ENCODE measurements around the gene SPRYD3. TPM values are rescaled to one million over a fixed set of nuclear protein-coding genes. Genes with fewer than 3 reads are reported as not detected.

The SPRYD3 gene
- total RNA-seq, 1 donor: 26.8 TPM

DNA sequence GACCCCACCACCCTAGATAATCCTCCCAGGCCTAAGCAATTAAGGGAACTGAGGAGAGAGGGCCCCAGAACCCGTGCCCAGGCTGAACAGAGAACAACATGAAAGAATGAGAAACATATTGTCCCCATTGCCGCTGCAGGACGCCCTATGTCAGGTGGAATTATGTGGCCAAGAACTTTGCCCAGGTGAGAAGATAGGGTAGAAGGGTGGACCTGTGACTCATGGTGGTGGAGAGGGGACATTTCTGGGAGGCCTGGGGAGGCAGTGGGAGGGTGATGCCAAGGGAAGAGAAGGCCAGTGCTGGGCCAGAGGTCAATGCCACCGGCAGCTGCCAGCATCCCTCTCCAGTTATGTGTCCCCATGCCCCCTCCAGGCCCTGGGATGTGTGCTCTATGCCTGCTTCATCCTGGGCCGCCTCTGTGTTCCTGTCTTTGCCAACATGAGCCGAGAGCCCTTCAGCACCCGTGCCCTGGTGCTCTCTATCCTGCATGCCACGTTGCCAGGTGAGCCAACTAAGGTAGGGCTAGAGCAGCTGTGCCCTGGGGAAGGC lies 39.6 kb upstream of the SPRYD3 start:
- Histone ChIP-seq H3K4me2 (ENCODE audit: insufficient read depth, low read length) (no peak overlapping the region), H3K36me3 (ENCODE audit: insufficient read depth, low read length) (no peaks in the 10 kb centered on the region), H3K4me1 (ENCODE audit: insufficient read depth, low read length) (peaks cover 6% of the 10 kb centered on the region), H4K20me1 (ENCODE audit: insufficient read depth, low read length) (no peaks in the 10 kb centered on the region), H2AFZ (ENCODE audit: low read length) (no peak overlapping the region), H3K9me3 (ENCODE audit: low read depth, low read length) (no peaks in the 10 kb centered on the region), H3K27ac (ENCODE audit: low read depth, low read length) (no peak overlapping the region), H3K4me3 (ENCODE audit: insufficient read depth, low read length) (no peak overlapping the region), H3K27me3 (ENCODE audit: insufficient read depth, low read length) (no peaks in the 10 kb centered on the region), H3K79me2 (ENCODE audit: insufficient read depth, low read length) (no peaks in the 10 kb centered on the region)
- peak; percentile 64 for DNase-seq (ENCODE audit: insufficient read length, low spot score, missing footprints)
- TF ChIP-seq, protein P1, sequence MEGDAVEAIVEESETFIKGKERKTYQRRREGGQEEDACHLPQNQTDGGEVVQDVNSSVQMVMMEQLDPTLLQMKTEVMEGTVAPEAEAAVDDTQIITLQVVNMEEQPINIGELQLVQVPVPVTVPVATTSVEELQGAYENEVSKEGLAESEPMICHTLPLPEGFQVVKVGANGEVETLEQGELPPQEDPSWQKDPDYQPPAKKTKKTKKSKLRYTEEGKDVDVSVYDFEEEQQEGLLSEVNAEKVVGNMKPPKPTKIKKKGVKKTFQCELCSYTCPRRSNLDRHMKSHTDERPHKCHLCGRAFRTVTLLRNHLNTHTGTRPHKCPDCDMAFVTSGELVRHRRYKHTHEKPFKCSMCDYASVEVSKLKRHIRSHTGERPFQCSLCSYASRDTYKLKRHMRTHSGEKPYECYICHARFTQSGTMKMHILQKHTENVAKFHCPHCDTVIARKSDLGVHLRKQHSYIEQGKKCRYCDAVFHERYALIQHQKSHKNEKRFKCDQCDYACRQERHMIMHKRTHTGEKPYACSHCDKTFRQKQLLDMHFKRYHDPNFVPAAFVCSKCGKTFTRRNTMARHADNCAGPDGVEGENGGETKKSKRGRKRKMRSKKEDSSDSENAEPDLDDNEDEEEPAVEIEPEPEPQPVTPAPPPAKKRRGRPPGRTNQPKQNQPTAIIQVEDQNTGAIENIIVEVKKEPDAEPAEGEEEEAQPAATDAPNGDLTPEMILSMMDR (IDR thresholded peaks at IDR 0.05; ENCODE audit: extremely low read depth, low read depth, low read length): no peak

DNA sequence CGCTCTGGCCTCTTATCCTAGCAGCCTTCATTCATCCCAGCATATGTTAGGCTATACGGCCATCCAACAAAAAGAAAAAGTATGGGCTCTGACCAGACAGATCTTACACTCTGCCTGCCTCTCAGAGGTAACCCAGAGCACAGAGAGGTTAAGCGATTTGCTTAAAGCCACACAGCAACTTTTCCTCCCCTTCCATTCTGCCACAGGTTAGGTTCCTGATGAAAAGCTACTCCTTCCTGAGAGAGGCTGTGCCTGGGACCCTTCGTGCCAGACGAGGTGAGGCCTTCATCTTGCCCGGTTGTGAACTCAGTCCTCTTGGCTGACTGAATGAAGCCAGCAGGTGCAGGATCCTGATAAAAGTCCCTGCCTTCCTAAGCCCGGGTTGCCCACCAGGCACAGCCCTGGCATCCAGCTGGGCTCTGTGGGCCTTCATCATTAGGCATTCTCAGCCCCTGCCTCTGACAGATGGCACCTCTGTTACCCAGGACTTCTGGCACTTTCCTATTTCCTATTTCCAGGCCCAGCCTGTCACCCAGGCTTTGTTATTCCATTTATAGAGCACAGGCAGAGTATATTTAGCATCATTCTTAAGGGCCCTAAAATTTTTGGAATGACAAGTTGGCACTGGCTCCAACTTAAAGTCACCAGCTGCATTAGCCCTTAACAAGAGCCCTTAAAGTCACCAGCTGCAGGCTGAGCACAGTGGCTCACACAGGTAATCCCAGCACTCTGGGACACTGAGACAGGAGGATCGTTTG lies 36.9 kb upstream of the SPRYD3 start:
- no peak overlapping the region for H3K27ac ChIP-seq (ENCODE audit: low read depth, low read length)
- H4K20me1 ChIP-seq (ENCODE audit: insufficient read depth, low read length): no peaks in the 10 kb centered on the region
- H3K9me3 ChIP-seq (ENCODE audit: low read depth, low read length): no peaks in the 10 kb centered on the region
- no peak overlapping the region for H3K4me2 ChIP-seq (ENCODE audit: insufficient read depth, low read length)
- DNase-seq (ENCODE audit: insufficient read length, low spot score, missing footprints): peak; percentile 3
- no peak overlapping the region for H3K4me3 ChIP-seq (ENCODE audit: insufficient read depth, low read length)
- H3K36me3 ChIP-seq (ENCODE audit: insufficient read depth, low read length): no peaks in the 10 kb centered on the region
- no peaks in the 10 kb centered on the region for H3K27me3 ChIP-seq (ENCODE audit: insufficient read depth, low read length)
- H3K4me1 ChIP-seq (ENCODE audit: insufficient read depth, low read length): no peaks in the 10 kb centered on the region
- no peak overlapping the region for H2AFZ ChIP-seq (ENCODE audit: low read length)
- H3K79me2 ChIP-seq (ENCODE audit: insufficient read depth, low read length): no peaks in the 10 kb centered on the region
- TF ChIP-seq, protein P1 (IDR thresholded peaks at IDR 0.05; ENCODE audit: extremely low read depth, low read depth, low read length): no peak

DNA sequence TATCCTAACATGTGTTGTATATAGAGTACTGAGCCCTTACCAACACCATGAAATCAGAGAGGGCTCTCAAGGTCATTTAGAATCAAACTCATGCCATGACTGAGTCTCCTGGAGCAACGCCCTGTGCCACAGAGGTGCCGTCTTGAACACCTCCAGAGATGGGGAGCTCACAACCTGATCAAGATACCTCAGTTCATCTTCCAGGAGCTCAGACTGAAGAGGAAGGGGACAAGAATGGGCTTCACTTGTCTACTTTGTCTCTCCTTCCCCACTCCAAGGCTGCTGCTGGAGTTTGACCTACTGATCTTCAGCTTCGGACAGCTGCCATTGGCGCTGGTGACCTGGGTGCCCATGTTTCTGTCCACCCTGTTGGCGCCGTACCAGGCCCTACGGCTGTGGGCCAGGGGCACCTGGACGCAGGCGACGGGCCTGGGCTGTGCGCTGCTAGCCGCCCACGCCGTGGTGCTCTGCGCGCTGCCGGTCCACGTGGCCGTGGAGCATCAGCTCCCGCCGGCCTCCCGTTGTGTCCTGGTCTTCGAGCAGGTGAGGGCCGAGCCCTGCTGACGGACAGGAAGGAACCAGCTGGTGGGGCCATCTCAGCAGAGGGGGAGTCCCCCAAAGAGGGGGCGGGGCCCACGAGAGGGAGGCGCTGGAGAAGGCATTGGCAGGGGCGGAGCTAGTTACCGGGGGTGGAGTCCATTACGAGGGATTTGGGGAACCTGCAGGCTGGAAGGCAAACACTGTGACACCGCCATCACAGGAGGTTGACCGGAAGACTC lies 36.1 kb upstream of the SPRYD3 start:
- Histone ChIP-seq H3K9me3 (ENCODE audit: low read depth, low read length) (no peaks in the 10 kb centered on the region), H3K27me3 (ENCODE audit: insufficient read depth, low read length) (no peaks in the 10 kb centered on the region), H3K27ac (ENCODE audit: low read depth, low read length) (no peak overlapping the region), H4K20me1 (ENCODE audit: insufficient read depth, low read length) (no peaks in the 10 kb centered on the region), H3K79me2 (ENCODE audit: insufficient read depth, low read length) (no peaks in the 10 kb centered on the region), H2AFZ (ENCODE audit: low read length) (no peak overlapping the region), H3K4me2 (ENCODE audit: insufficient read depth, low read length) (no peak overlapping the region), H3K36me3 (ENCODE audit: insufficient read depth, low read length) (no peaks in the 10 kb centered on the region), H3K4me3 (ENCODE audit: insufficient read depth, low read length) (no peak overlapping the region), H3K4me1 (ENCODE audit: insufficient read depth, low read length) (no peaks in the 10 kb centered on the region)
- DNase-seq (ENCODE audit: insufficient read length, low spot score, missing footprints): peak; percentile 80
- TF ChIP-seq, protein P1 (IDR thresholded peaks at IDR 0.05; ENCODE audit: extremely low read depth, low read depth, low read length): no peak

DNA sequence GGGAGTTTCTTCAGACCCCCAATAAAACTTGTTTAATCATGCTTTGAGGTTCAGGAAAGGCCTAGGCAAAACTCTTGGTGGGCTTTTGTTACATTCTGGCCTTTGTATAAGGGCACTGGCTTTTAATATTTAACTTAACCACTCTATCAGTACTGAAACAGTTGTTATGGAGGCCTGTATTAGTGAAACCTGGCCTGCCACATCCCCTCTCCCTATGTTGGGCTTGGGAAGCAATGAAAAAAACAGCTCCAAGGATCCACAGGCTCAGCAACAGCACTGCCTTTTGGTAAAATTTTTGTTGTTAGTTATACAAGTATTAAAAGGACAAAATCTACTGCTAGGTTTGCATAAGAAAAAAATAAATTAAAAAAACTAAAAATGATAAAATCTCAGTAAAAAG lies 34.8 kb upstream of the SPRYD3 start:
- Histone ChIP-seq H4K20me1 (ENCODE audit: insufficient read depth, low read length) (no peaks in the 10 kb centered on the region), H3K36me3 (ENCODE audit: insufficient read depth, low read length) (no peaks in the 10 kb centered on the region), H3K4me1 (ENCODE audit: insufficient read depth, low read length) (no peaks in the 10 kb centered on the region), H3K9me3 (ENCODE audit: low read depth, low read length) (no peaks in the 10 kb centered on the region), H3K79me2 (ENCODE audit: insufficient read depth, low read length) (no peaks in the 10 kb centered on the region), H3K27me3 (ENCODE audit: insufficient read depth, low read length) (no peaks in the 10 kb centered on the region), H3K27ac (ENCODE audit: low read depth, low read length) (no peak overlapping the region), H2AFZ (ENCODE audit: low read length) (no peak overlapping the region), H3K4me3 (ENCODE audit: insufficient read depth, low read length) (no peak overlapping the region), H3K4me2 (ENCODE audit: insufficient read depth, low read length) (no peak overlapping the region)
- TF ChIP-seq, protein P1 (IDR thresholded peaks at IDR 0.05; ENCODE audit: extremely low read depth, low read depth, low read length): no peak
- no peak for DNase-seq (ENCODE audit: insufficient read length, low spot score, missing footprints)

Measured in osteoblast (primary cell).